Mesendoderm (in vitro differentiated cells): ENCODE results near the gene UNC93A.
"Not testable (repeated sequence)": the region's sequence is repeated elsewhere in the genome, so short reads cannot be mapped to it uniquely, and the experiment has no call there.

Source experiments
- DNase-seq: peaks from one replicate; pipeline ENCODE4 v3.0.0; 2013
- H2AK5ac ChIP-seq: 2 replicates; pipeline ENCODE4 v1.6.1; 2013; ENCODE audit warnings: low read length, inconsistent platforms
- H2BK120ac ChIP-seq: 2 replicates; pipeline ENCODE4 v1.6.1; 2013; ENCODE audit warnings: low read depth, mild to moderate bottlenecking, low read length, moderate library complexity, mixed read lengths
- H2BK15ac ChIP-seq: replicated peaks from 2 replicates; pipeline ENCODE4 v1.6.1; 2013; ENCODE audit warnings: low read depth, mild to moderate bottlenecking, moderate library complexity
- H2BK5ac ChIP-seq: 2 replicates; pipeline ENCODE4 v1.6.1; 2013; ENCODE audit warnings: low read length, inconsistent platforms
- H3K18ac ChIP-seq: 2 replicates; pipeline ENCODE4 v1.6.1; 2013; ENCODE audit warnings: mild to moderate bottlenecking, low read length, mixed read lengths
- H3K23ac ChIP-seq: one replicate; pipeline ENCODE4 v1.6.1; 2013; ENCODE audit warnings: low read length
- H3K27ac ChIP-seq: 2 replicates; pipeline ENCODE4 v1.5.1; 2013; ENCODE audit warnings: low read depth, mild to moderate bottlenecking, inconsistent platforms, low read length, moderate library complexity
- H3K27me3 ChIP-seq: 2 replicates; pipeline ENCODE4 v1.6.1; 2013; ENCODE audit warnings: low read length, control low read depth, mild to moderate bottlenecking, inconsistent platforms; ENCODE audit not compliant: insufficient read depth, poor library complexity
- H3K36me3 ChIP-seq: 2 replicates; pipeline ENCODE4 v1.6.1; 2013; ENCODE audit warnings: low read length, inconsistent platforms; ENCODE audit not compliant: control insufficient read depth, insufficient read depth
- H3K4ac ChIP-seq: one replicate; pipeline ENCODE4 v1.6.1; 2013; ENCODE audit warnings: low read depth, mild to moderate bottlenecking, low read length, moderate library complexity
- H3K4me1 ChIP-seq: 2 replicates; pipeline ENCODE4 v1.6.1; 2013; ENCODE audit warnings: low read depth, low read length, inconsistent platforms; ENCODE audit not compliant: control insufficient read depth
- H3K4me2 ChIP-seq: 2 replicates; pipeline ENCODE4 v1.6.1; 2013; ENCODE audit warnings: low read length
- H3K4me3 ChIP-seq: 2 replicates; pipeline ENCODE4 v1.5.1; 2013; ENCODE audit warnings: mild to moderate bottlenecking, low read length
- H3K56ac ChIP-seq: one replicate; pipeline ENCODE4 v1.6.1; 2013; ENCODE audit warnings: low read length
- H3K79me1 ChIP-seq: 2 replicates; pipeline ENCODE4 v1.6.1; 2013; ENCODE audit warnings: low read length, inconsistent platforms
- H3K79me2 ChIP-seq: 2 replicates; pipeline ENCODE4 v1.6.1; 2013; ENCODE audit warnings: mild to moderate bottlenecking, low read length; ENCODE audit not compliant: control insufficient read depth, insufficient read depth
- H3K9ac ChIP-seq: 2 replicates; pipeline ENCODE4 v1.6.1; 2013; ENCODE audit warnings: low read length, inconsistent platforms
- H4K5ac ChIP-seq: one replicate; pipeline ENCODE4 v1.6.1; 2013; ENCODE audit warnings: low read length
- H4K8ac ChIP-seq: one replicate; pipeline ENCODE4 v1.6.1; 2013; ENCODE audit warnings: low read depth, mild to moderate bottlenecking, control low read depth, low read length, moderate library complexity
- WGBS: extraction: QIAGEN DNeasy Blood & Tissue Kit; methylation state at CpG from one replicate; pipeline ENCODE4 v1.1.7; 2013; ENCODE audit warnings: low lambda C conversion rate, missing lambda C conversion rate; ENCODE audit not compliant: insufficient coverage; ENCODE audit errors: extremely low coverage; 5-methylcytosine and 5-hydroxymethylcytosine counted together

UNC93A gene

GRCh38 chr6:167274270-167274669 lies 16.8 kb upstream of the UNC93A start:
- Histone ChIP-seq H2BK15ac (no peak overlapping the region), H3K79me2 (no peaks in the 10 kb centered on the region), H2BK120ac (no peak overlapping the region), H3K56ac (peak overlapping the region; percentile 9), H4K5ac (no peak overlapping the region), H3K4me3 (no peak overlapping the region), H2AK5ac (peak overlapping the region; percentile 48), H3K27ac (no peak overlapping the region), H3K18ac (no peak overlapping the region), H2BK5ac (no peak overlapping the region), H3K9ac (no peak overlapping the region), H3K79me1 (no peaks in the 10 kb centered on the region), H3K4me2 (no peak overlapping the region), H3K27me3 (no peaks in the 10 kb centered on the region), H3K4ac (peak overlapping the region; percentile 60), H3K23ac (no peak overlapping the region), H3K36me3 (no peaks in the 10 kb centered on the region), H4K8ac (no peak overlapping the region), H3K4me1 (peaks cover 6% of the 10 kb centered on the region)
- no peak for DNase-seq
- WGBS, result no CpG with 5 or more reads among the region's 6 CpGs

- DNase-seq, result no peak
- Histone ChIP-seq H3K79me2 (no peaks in the 10 kb centered on the region), H4K8ac (no peak overlapping the region), H2BK120ac (no peak overlapping the region), H3K4ac (no peak overlapping the region), H3K56ac (no peak overlapping the region), H2BK5ac (no peak overlapping the region), H3K27ac (no peak overlapping the region), H4K5ac (no peak overlapping the region), H3K79me1 (no peaks in the 10 kb centered on the region), H3K4me3 (no peak overlapping the region), H3K27me3 (no peaks in the 10 kb centered on the region), H3K9ac (no peak overlapping the region), H2BK15ac (no peak overlapping the region), H3K23ac (no peak overlapping the region), H3K4me2 (no peak overlapping the region), H2AK5ac (peak overlapping the region; percentile 27), H3K4me1 (peaks cover 11% of the 10 kb centered on the region), H3K36me3 (no peaks in the 10 kb centered on the region), H3K18ac (no peak overlapping the region)
- no CpG with 5 or more reads among the region's 8 CpGs for WGBS
These were observed 16.1 kb upstream of the UNC93A start for GRCh38 chr6:167275001-167275400.

DNA sequence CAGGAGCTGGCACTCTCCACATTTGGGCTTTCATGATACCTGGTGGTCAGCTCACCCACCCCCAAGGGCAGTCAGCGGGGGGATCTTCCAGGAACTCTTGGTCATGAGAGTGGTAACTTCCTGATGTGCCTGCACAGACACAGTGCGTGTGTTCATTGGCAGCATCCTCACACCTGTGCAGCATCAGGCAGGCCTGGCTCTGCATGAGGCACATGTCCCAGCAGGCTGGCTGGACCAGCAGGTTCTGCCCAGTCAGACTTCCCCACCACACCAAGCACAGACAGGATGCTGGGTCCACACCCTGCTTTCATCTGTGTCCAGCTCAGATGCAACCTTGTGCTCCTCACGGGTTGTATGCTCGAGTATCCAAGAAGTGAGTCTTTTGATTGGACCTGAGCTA lies 15.7 kb upstream of the UNC93A start:
- Histone ChIP-seq H3K79me2 (no peaks in the 10 kb centered on the region), H3K4me2 (no peak overlapping the region), H3K4me1 (peaks cover 13% of the 10 kb centered on the region), H2AK5ac (no peak overlapping the region), H3K9ac (no peak overlapping the region), H2BK5ac (no peak overlapping the region), H3K56ac (no peak overlapping the region), H4K8ac (no peak overlapping the region), H3K23ac (no peak overlapping the region), H3K27ac (no peak overlapping the region), H3K79me1 (no peaks in the 10 kb centered on the region), H3K4ac (no peak overlapping the region), H3K18ac (no peak overlapping the region), H3K4me3 (no peak overlapping the region), H3K27me3 (no peaks in the 10 kb centered on the region), H3K36me3 (no peaks in the 10 kb centered on the region), H2BK15ac (no peak overlapping the region), H2BK120ac (no peak overlapping the region), H4K5ac (no peak overlapping the region)
- WGBS, result no CpG with 5 or more reads among the region's 4 CpGs
- DNase-seq, result no peak

GRCh38 chr6:167276772-167277533 lies 14.2 kb upstream of the UNC93A start:
- H3K27ac ChIP-seq, result peak overlapping the region; percentile 65
- peak overlapping the region; percentile 96 for H3K18ac ChIP-seq
- peak overlapping the region; percentile 79 for H2BK5ac ChIP-seq
- peaks cover 15% of the 10 kb centered on the region for H3K4me1 ChIP-seq
- H3K23ac ChIP-seq, result peak overlapping the region; percentile 51
- DNase-seq, result no peak
- H3K9ac ChIP-seq, result no peak overlapping the region
- no peaks in the 10 kb centered on the region for H3K79me2 ChIP-seq
- no peaks in the 10 kb centered on the region for H3K36me3 ChIP-seq
- no peaks in the 10 kb centered on the region for H3K27me3 ChIP-seq
- H2BK15ac ChIP-seq, result no peak overlapping the region
- no peak overlapping the region for H3K4me2 ChIP-seq
- no CpG with 5 or more reads among the region's 13 CpGs for WGBS
- H3K4me3 ChIP-seq, result no peak overlapping the region
- no peak overlapping the region for H4K5ac ChIP-seq
- H4K8ac ChIP-seq, result no peak overlapping the region
- peak overlapping the region; percentile 89 for H3K56ac ChIP-seq
- peak overlapping the region; percentile 93 for H3K4ac ChIP-seq
- peak overlapping the region; percentile 92 for H2AK5ac ChIP-seq
- peak overlapping the region; percentile 95 for H2BK120ac ChIP-seq
- no peaks in the 10 kb centered on the region for H3K79me1 ChIP-seq

- H3K79me1 ChIP-seq, H3K36me3 ChIP-seq, H2BK15ac ChIP-seq, H3K4me3 ChIP-seq, H3K27me3 ChIP-seq, H3K79me2 ChIP-seq, H4K8ac ChIP-seq, H3K4me2 ChIP-seq, H4K5ac ChIP-seq: not testable (repeated sequence)
- Histone ChIP-seq H3K27ac (peak overlapping the region; percentile 65), H2BK5ac (peak overlapping the region; percentile 79), H2AK5ac (peak overlapping the region; percentile 75), H2BK120ac (peak overlapping the region; percentile 95), H3K4ac (peak overlapping the region; percentile 93), H3K4me1 (peaks cover 15% of the 10 kb centered on the region), H3K9ac (peak overlapping the region; percentile 32), H3K23ac (peak overlapping the region; percentile 48), H3K56ac (peak overlapping the region; percentile 89), H3K18ac (peak overlapping the region; percentile 96)
- peak; percentile 51 for DNase-seq
- no CpG with 5 or more reads among the region's 16 CpGs for WGBS
These were observed 12.8 kb upstream of the UNC93A start for GRCh38 chr6:167278173-167278940.
